BLaER1 treated with 17β-estradiol and CSF1 and Interleukin-3, amounts not matched to agents 10 nM and 100 nM (cell line): ENCODE measurements around the gene SELENOI.

Experiments
- H3K27ac ChIP-seq, 11 experiments: shearing (Covaris generic); formaldehyde crosslinking; 2 replicates each; pipeline ENCODE4 v1.8.1; 2022
- H3K27me3 ChIP-seq, 11 experiments: shearing (Covaris generic); formaldehyde crosslinking; 2 replicates each; pipeline ENCODE4 v1.8.1; 2022
- H3K36me3 ChIP-seq, 11 experiments: shearing (Covaris generic); formaldehyde crosslinking; 2 replicates each; pipeline ENCODE4 v1.8.1; 2022
- H3K4me1 ChIP-seq, 10 experiments: shearing (Covaris generic); formaldehyde crosslinking; 2 replicates each; pipeline ENCODE4 v1.8.1; 2022
- H3K4me2 ChIP-seq, 11 experiments: shearing (Covaris generic); formaldehyde crosslinking; 2 replicates each; pipeline ENCODE4 v1.8.1; 2022
- H3K4me3 ChIP-seq, 10 experiments: shearing (Covaris generic); formaldehyde crosslinking; 2 replicates each; pipeline ENCODE4 v1.8.1; 2022
- H3K9ac ChIP-seq, 11 experiments: shearing (Covaris generic); formaldehyde crosslinking; 2 replicates each; pipeline ENCODE4 v1.8.1; 2022
- H3K9me3 ChIP-seq, 11 experiments: shearing (Covaris generic); formaldehyde crosslinking; replicated peaks in 1 of 11; 2 replicates each; pipeline ENCODE4 v1.8.1; 2022
- H4K20me1 ChIP-seq, 11 experiments: shearing (Covaris generic); formaldehyde crosslinking; 2 replicates each; pipeline ENCODE4 v1.8.1; 2022
- Cebpa-rat ChIP-seq, 11 experiments: shearing (Covaris generic); IDR thresholded peaks; 2 replicates each; pipeline ENCODE4 v1.8.1; 2022

Gene SELENOI

GRCh38 chr2:26442707-26443106 lies 96.8 kb downstream of the SELENOI start:
- Histone ChIP-seq H3K4me1 (0 out of 20 replicates have a peak, but pooled peaks cover 0 to 5% (median 0%) of the 10 kb centered on the region in 10 experiments), H3K4me2 (no peak overlapping the region), H3K36me3 (no peaks in the 10 kb centered on the region), H3K9ac (no peak overlapping the region), H3K27me3 (no peaks in the 10 kb centered on the region), H3K9me3 (no peaks in the 10 kb centered on the region), H4K20me1 (no peaks in the 10 kb centered on the region), H3K4me3 (no peak overlapping the region), H3K27ac (no peak overlapping the region)
- no peak for TF ChIP-seq Cebpa-rat (IDR thresholded peaks at IDR 0.05)

GRCh38 chr2:26444236-26444635 lies 98.3 kb downstream of the SELENOI start:
- H3K9ac ChIP-seq: no peak overlapping the region
- H3K36me3 ChIP-seq: no peaks in the 10 kb centered on the region
- no peak overlapping the region for H3K4me3 ChIP-seq
- no peaks in the 10 kb centered on the region for H3K27me3 ChIP-seq
- no peak overlapping the region for H3K4me2 ChIP-seq
- no peak for TF ChIP-seq Cebpa-rat (IDR thresholded peaks at IDR 0.05)
- no peaks in the 10 kb centered on the region for H4K20me1 ChIP-seq
- no peak overlapping the region for H3K27ac ChIP-seq
- H3K4me1 ChIP-seq: no peaks in the 10 kb centered on the region
- no peaks in the 10 kb centered on the region for H3K9me3 ChIP-seq
